H1 (cell line): ENCODE measurements around the gene VASN. TPM values are rescaled to one million over a fixed set of nuclear protein-coding genes. Genes with fewer than 3 reads are reported as not detected.

ENCODE experiments used
- CTCF ChIA-PET: fragments of 300-600 bp; sonication (Branson Sonifier 250); formaldehyde crosslinking; loops from one replicate; lab custom pipeline; 2021; ENCODE audit not compliant: partially characterized antibody; lab: Charles Lee
- POLR2A ChIA-PET: fragments of 300-600 bp; sonication (Branson Sonifier 250); formaldehyde crosslinking; loops from one replicate; lab custom pipeline; 2021; ENCODE audit warnings: inconsistent platforms; ENCODE audit not compliant: partially characterized antibody; lab: Charles Lee
- DNase-seq, 2 experiments: peaks; one replicate each; pipeline versions ENCODE4 v3.0.0 to v3.0.0-alpha.2; 2010 to 2022; ENCODE audit warnings: low spot score in 2 of 2, low read depth in 1 of 2, mixed read lengths in 1 of 2
- FAIRE-seq: peaks from 2 replicates; lab custom pipeline; 2011; peaks lifted over from hg19 to GRCh38; lab: Jason Lieb, UNC
- H2AFZ ChIP-seq: 2 replicates; pipeline ENCODE4 v1.8.1; 2012; ENCODE audit warnings: low read length, inconsistent platforms
- H2AK5ac ChIP-seq: 2 replicates; pipeline ENCODE4 v1.6.1; 2013; ENCODE audit warnings: low read depth, low read length
- H2BK120ac ChIP-seq: replicated peaks from 2 replicates; pipeline ENCODE3; 2013; ENCODE audit warnings: low read depth, low read length, inconsistent platforms
- H2BK12ac ChIP-seq: 2 replicates; pipeline ENCODE4 v1.6.1; 2013; ENCODE audit warnings: low read depth, low read length
- H2BK15ac ChIP-seq: 2 replicates; pipeline ENCODE4 v1.6.1; 2013; ENCODE audit warnings: low read length
- H2BK20ac ChIP-seq: 2 replicates; pipeline ENCODE4 v1.6.1; 2013; ENCODE audit warnings: low read length
- H2BK5ac ChIP-seq: 2 replicates; pipeline ENCODE4 v1.6.1; 2013; ENCODE audit warnings: low read depth, low read length
- H3K14ac ChIP-seq: 2 replicates; pipeline ENCODE4 v1.6.1; 2013; ENCODE audit warnings: inconsistent platforms; ENCODE audit not compliant: insufficient read length
- H3K18ac ChIP-seq: 2 replicates; pipeline ENCODE4 v1.6.1; 2013; ENCODE audit warnings: low read length; ENCODE audit errors: extremely low read depth
- H3K23ac ChIP-seq: 2 replicates; pipeline ENCODE4 v1.6.1; 2013; ENCODE audit warnings: inconsistent platforms; ENCODE audit not compliant: insufficient read length
- H3K23me2 ChIP-seq: 2 replicates; pipeline ENCODE4 v1.6.1; 2013; ENCODE audit warnings: low read depth, low read length
- H3K27ac ChIP-seq: 2 replicates; pipeline ENCODE4 v1.6.1; 2011; ENCODE audit warnings: low read depth, low read length, inconsistent platforms
- H3K27me3 ChIP-seq, 4 experiments: replicated peaks in 1 of 4; 1 replicate in 1 of 4; 2 replicates in 3 of 4; pipeline versions ENCODE4 v1.6.1 to v1.8.1; 2011 to 2013; ENCODE audit warnings: low read length in 3 of 4, mild to moderate bottlenecking in 3 of 4, inconsistent platforms in 2 of 4, mixed read lengths in 2 of 4, moderate library complexity in 1 of 4; ENCODE audit not compliant: control insufficient read depth in 3 of 4, insufficient read depth in 3 of 4; ENCODE audit errors: extremely low read depth in 1 of 4
- H3K36me3 ChIP-seq, 4 experiments: 2 replicates each; pipeline versions ENCODE4 v1.6.1 to v1.8.1; 2011 to 2013; ENCODE audit warnings: mild to moderate bottlenecking in 4 of 4, low read length in 3 of 4, moderate library complexity in 2 of 4, control low read depth in 1 of 4, inconsistent platforms in 1 of 4; ENCODE audit not compliant: insufficient read depth in 4 of 4, control insufficient read depth in 2 of 4
- H3K4ac ChIP-seq: replicated peaks from 2 replicates; pipeline ENCODE3; 2013; ENCODE audit warnings: low read length, low read depth, mixed read lengths, inconsistent platforms; ENCODE audit not compliant: insufficient read length
- H3K4me1 ChIP-seq, 4 experiments: replicated peaks in 1 of 4; 1 replicate in 1 of 4; 2 replicates in 3 of 4; pipeline versions ENCODE4 v1.6.1 to v1.8.1; 2011 to 2013; ENCODE audit warnings: low read length in 3 of 4, inconsistent platforms in 2 of 4, mixed read lengths in 1 of 4; ENCODE audit not compliant: insufficient read depth in 4 of 4, control insufficient read depth in 3 of 4
- H3K4me2 ChIP-seq, 2 experiments: 2 replicates each; pipeline versions ENCODE4 v1.6.1 to v1.8.1; 2011 to 2013; ENCODE audit warnings: low read depth in 2 of 2, low read length in 2 of 2, control low read depth in 1 of 2, inconsistent platforms in 1 of 2, mild to moderate bottlenecking in 1 of 2; ENCODE audit not compliant: insufficient read depth in 1 of 2
- H3K4me3 ChIP-seq, 4 experiments: fragments of 200-600, 300-600 bp in 1 of 4; sonication (generic), shearing (Covaris generic), sonication (Bioruptor Twin) in 1 of 4; 2 replicates each; pipeline versions ENCODE4 v1.5.1 to v1.8.1; 2011 to 2016; ENCODE audit warnings: low read length in 4 of 4, low read depth in 3 of 4, control low read depth in 2 of 4, inconsistent platforms in 2 of 4, mild to moderate bottlenecking in 2 of 4, mixed read lengths in 1 of 4, moderate library complexity in 1 of 4; ENCODE audit not compliant: insufficient read depth in 2 of 4; ENCODE audit errors: extremely low read depth in 1 of 4
- H3K56ac ChIP-seq: replicated peaks from 2 replicates; pipeline ENCODE3; 2013; ENCODE audit warnings: low read depth, mild to moderate bottlenecking, mixed read lengths, low read length, inconsistent platforms; ENCODE audit not compliant: insufficient read length
- H3K79me1 ChIP-seq: 2 replicates; pipeline ENCODE4 v1.6.1; 2013; ENCODE audit warnings: low read depth, low read length, control low read depth
- H3K79me2 ChIP-seq, 2 experiments: 2 replicates each; pipeline versions ENCODE4 v1.6.1 to v1.8.1; 2012 to 2013; ENCODE audit warnings: low read length in 2 of 2, mild to moderate bottlenecking in 2 of 2, inconsistent platforms in 1 of 2; ENCODE audit not compliant: insufficient read depth in 2 of 2, control insufficient read depth in 1 of 2
- H3K9ac ChIP-seq, 4 experiments: replicated peaks in 1 of 4; 1 replicate in 1 of 4; 2 replicates in 3 of 4; pipeline versions ENCODE4 v1.6.1 to v1.8.1; 2011 to 2013; ENCODE audit warnings: low read depth in 3 of 4, low read length in 3 of 4, control low read depth in 2 of 4, mild to moderate bottlenecking in 2 of 4, moderate library complexity in 2 of 4, inconsistent platforms in 1 of 4; ENCODE audit errors: extremely low read depth in 1 of 4
- H3K9me3 ChIP-seq, 2 experiments: 2 replicates each; pipeline versions ENCODE4 v1.6.1 to v1.8.1; 2012 to 2013; ENCODE audit warnings: mild to moderate bottlenecking in 2 of 2, moderate library complexity in 2 of 2, control low read depth in 1 of 2, inconsistent platforms in 1 of 2, low read depth in 1 of 2, low read length in 1 of 2, mixed read lengths in 1 of 2; ENCODE audit not compliant: insufficient read depth in 2 of 2
- H4K20me1 ChIP-seq, 2 experiments: replicated peaks in 1 of 2; 2 replicates each; pipeline versions ENCODE3 to v1.8.1; 2011 to 2013; ENCODE audit warnings: inconsistent platforms in 2 of 2, low read length in 2 of 2, mild to moderate bottlenecking in 1 of 2; ENCODE audit not compliant: insufficient read depth in 2 of 2, control insufficient read depth in 1 of 2
- H4K5ac ChIP-seq: 2 replicates; pipeline ENCODE4 v1.6.1; 2013; ENCODE audit warnings: low read length, low read depth, mixed read lengths, inconsistent platforms; ENCODE audit not compliant: insufficient read length
- H4K8ac ChIP-seq: 2 replicates; pipeline ENCODE4 v1.8.0; 2013; ENCODE audit warnings: mild to moderate bottlenecking, moderate library complexity, low read length, inconsistent platforms; ENCODE audit not compliant: insufficient read depth; ENCODE audit errors: extremely low read depth
- H4K91ac ChIP-seq: replicated peaks from 2 replicates; pipeline ENCODE3; 2013; ENCODE audit warnings: low read length, mixed read lengths, inconsistent platforms; ENCODE audit not compliant: insufficient read length
- CEBPB ChIP-seq: IDR thresholded peaks from 2 replicates; pipeline ENCODE4 v1.6.1; 2012; ENCODE audit warnings: low read depth, low read length
- CTBP2 ChIP-seq: IDR thresholded peaks from 2 replicates; pipeline ENCODE4 v1.7.0; 2011; ENCODE audit warnings: borderline replicate concordance, mild to moderate bottlenecking, moderate library complexity, mixed read lengths, low read length; ENCODE audit not compliant: insufficient read depth, insufficient read length
- GABPA ChIP-seq: IDR thresholded peaks from 2 replicates; pipeline ENCODE4 v1.6.1; 2011; ENCODE audit warnings: mild to moderate bottlenecking, low read length, moderate library complexity, borderline replicate concordance; ENCODE audit not compliant: insufficient read depth
- KDM5A ChIP-seq: fragments of 200-600 bp; IDR thresholded peaks from 2 replicates; pipeline ENCODE4 v1.7.1; 2012; ENCODE audit warnings: mild to moderate bottlenecking, low read length, inconsistent platforms, mixed read lengths
- MAFK ChIP-seq: IDR thresholded peaks from 2 replicates; pipeline ENCODE4 v1.6.1; 2012; ENCODE audit warnings: low read depth, mild to moderate bottlenecking, improper control_type of control experiment, low read length
- SRF ChIP-seq: IDR thresholded peaks from 2 replicates; pipeline ENCODE4 v1.6.1; 2011; ENCODE audit warnings: mild to moderate bottlenecking, low read depth, low read length, moderate library complexity
- YY1 ChIP-seq: IDR thresholded peaks from 2 replicates; pipeline ENCODE4 v1.6.1; 2011; ENCODE audit warnings: low read depth, mild to moderate bottlenecking, low read length
- ZNF274 ChIP-seq: IDR thresholded peaks from 2 replicates; pipeline ENCODE4 v1.7.0; 2012; ENCODE audit warnings: low read length, borderline replicate concordance; ENCODE audit errors: extremely low read depth
- WGBS, 2 experiments: shearing (Covaris generic) in 1 of 2; methylation state at CpG; one replicate each; pipeline versions ENCODE4 v1.1.6 to v1.1.7; 2013 to 2015; ENCODE audit warnings: low lambda C conversion rate in 2 of 2, mixed read lengths in 2 of 2, inconsistent platforms in 1 of 2, low coverage in 1 of 2, missing lambda C conversion rate in 1 of 2; ENCODE audit not compliant: insufficient replicate concordance in 2 of 2, insufficient coverage in 1 of 2, insufficient read length in 1 of 2; ENCODE audit errors: extremely low coverage in 1 of 2, missing lambda C conversion rate in 1 of 2; 5-methylcytosine and 5-hydroxymethylcytosine counted together
- polyA plus RNA-seq, 7 experiments: library from polyadenylated mRNA; depleted of rRNA in 3 of 7; stranded (reverse) in 5 of 7; unstranded in 2 of 7; fragments of >200 nt in 5 of 7; fragments of 200-250 nt in 2 of 7; gene quantifications; 1 replicate in 5 of 7; 2 replicates in 1 of 7; 4 replicates in 1 of 7; pipeline versions ENCODE4 v1.2.1 to v1.2.3, GENCODE V29; 2011 to 2013; ENCODE audit warnings: missing spikeins in 2 of 7, mixed read lengths in 2 of 7
- total RNA-seq: library from RNA; stranded (reverse); fragmentation: NEBNext Ultra II Directional; extraction: Animal tissue kit (Norgen Biotek cat#: 25700); gene quantifications from 2 replicates; pipeline ENCODE4 v1.2.1, GENCODE V29; 2021

VASN gene
- total and polyA plus RNA-seq, 2 of the 8 experiments (the other 6 are each of a cell fraction or from before 2014, with no cell fraction given): 9.6 to 11.3 TPM

DNA sequence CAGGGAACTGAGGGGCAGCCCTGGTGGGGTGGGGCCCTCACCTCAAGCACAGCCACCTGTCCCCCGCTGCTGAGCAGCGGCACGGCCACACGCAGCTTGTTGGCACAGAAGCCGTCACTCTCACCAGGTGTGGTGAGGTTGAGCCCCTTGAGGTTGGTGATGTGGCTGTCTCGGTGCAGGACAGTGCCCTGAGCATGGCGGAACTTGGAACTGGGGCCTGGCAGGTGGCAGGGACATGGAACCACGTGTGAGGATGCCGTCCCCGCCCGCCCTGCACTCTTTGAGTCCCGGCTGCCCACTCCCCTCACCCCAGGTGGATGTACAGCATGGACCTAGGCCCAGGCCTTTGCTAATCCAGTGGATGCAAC, 9.7 kb upstream of the VASN start:
- no peak overlapping the region for H3K4me3 ChIP-seq
- no peak overlapping the region for H2BK120ac ChIP-seq
- no peaks in the 10 kb centered on the region for H3K9me3 ChIP-seq
- H3K18ac ChIP-seq: no peak overlapping the region
- H4K5ac ChIP-seq: no peak overlapping the region
- 87% methylated on average over 12 of the region's 12 CpGs; no CpG with 5 or more reads in 1 of the 2 experiments for WGBS, 2 experiments
- H3K79me1 ChIP-seq: no peaks in the 10 kb centered on the region
- H3K4me1 ChIP-seq: peaks cover 0 to 3% (median 1%) of the 10 kb centered on the region in 4 experiments; a peak in 3 of 7 replicates
- H2AK5ac ChIP-seq: no peak overlapping the region
- H3K4ac ChIP-seq: no peak overlapping the region
- H2BK15ac ChIP-seq: no peak overlapping the region
- no peak overlapping the region for H2BK20ac ChIP-seq
- H3K79me2 ChIP-seq: no peaks in the 10 kb centered on the region
- peaks cover 2% of the 10 kb centered on the region; the same call in 1 of the 2 replicates for H3K23me2 ChIP-seq
- no peak overlapping the region for H3K23ac ChIP-seq
- H4K20me1 ChIP-seq: peaks cover 0 to 3% of the 10 kb centered on the region in 2 experiments
- H3K56ac ChIP-seq: no peak overlapping the region
- DNase-seq (no peak), FAIRE-seq (no peak)
- no peak overlapping the region for H3K9ac ChIP-seq
- H3K36me3 ChIP-seq: no peaks in the 10 kb centered on the region
- no peak overlapping the region for H2BK12ac ChIP-seq
- ChIA-PET CTCF (interaction anchor here (0.8 to 14.0 kb wide), 8 partner anchors 8 to 100 kb away, joined by 3 to 425 read pairs (median 14); no protein-coding TSS in a partner anchor), POLR2A (interaction anchor here (0.8 to 2.3 kb wide), 7 partner anchors 9 to 45 kb away, joined by 3 to 14 read pairs (median 4); no protein-coding TSS in a partner anchor)
- H3K14ac ChIP-seq: no peak overlapping the region
- no peak overlapping the region for H2AFZ ChIP-seq
- no peak overlapping the region for H2BK5ac ChIP-seq
- no peak overlapping the region for H3K27ac ChIP-seq
- no peak overlapping the region for H3K4me2 ChIP-seq
- no peak overlapping the region for H4K8ac ChIP-seq
- no peaks in the 10 kb centered on the region for H3K27me3 ChIP-seq
- no peak overlapping the region for H4K91ac ChIP-seq
- TF ChIP-seq GABPA (no peak), MAFK (no peak), ZNF274 (no peak), KDM5A (no peak), YY1 (no peak), SRF (no peak), CEBPB (no peak), CTBP2 (no peak)
